Large intestine (tissue), 3 donors: ENCODE results near the gene AFAP1L2. TPM values are rescaled to one million over a fixed set of nuclear protein-coding genes. Genes with fewer than 3 reads are reported as not detected.

ENCODE experiments used
- DNase-seq, 2 donors: peaks; one replicate each; pipeline versions ENCODE4 v3.0.0 to v3.0.0-alpha.2; 2013
- H3K27ac ChIP-seq: one replicate; pipeline ENCODE4 v1.5.1; 2013; ENCODE audit warnings: low read length
- H3K27me3 ChIP-seq: 2 replicates; pipeline ENCODE4 v1.6.1; 2013; ENCODE audit warnings: low read length; ENCODE audit not compliant: control insufficient read depth, insufficient read depth
- H3K36me3 ChIP-seq: 2 replicates; pipeline ENCODE4 v1.6.1; 2013; ENCODE audit warnings: low read length; ENCODE audit not compliant: control insufficient read depth, insufficient read depth
- H3K4me1 ChIP-seq: one replicate; pipeline ENCODE4 v1.6.1; 2013; ENCODE audit warnings: low read length; ENCODE audit not compliant: control insufficient read depth, insufficient read depth
- H3K4me3 ChIP-seq: one replicate; pipeline ENCODE4 v1.5.1; 2013; ENCODE audit warnings: low read length
- H3K9me3 ChIP-seq: one replicate; pipeline ENCODE4 v1.6.1; 2013; ENCODE audit warnings: mild to moderate bottlenecking, low read depth, low read length, moderate library complexity; ENCODE audit not compliant: control insufficient read depth
- WGBS: methylation state at CpG from one replicate; pipeline ENCODE4 v1.1.5; 2013; ENCODE audit warnings: low lambda C conversion rate; ENCODE audit not compliant: insufficient coverage; 5-methylcytosine and 5-hydroxymethylcytosine counted together
- polyA plus RNA-seq: library from polyadenylated mRNA; unstranded; fragments of 120-200 nt; gene quantifications from one replicate; pipeline ENCODE4 v1.2.1, GENCODE V29; 2013

Gene AFAP1L2
- polyA plus RNA-seq, 1 donor, result 12.0 TPM

- Histone ChIP-seq H3K36me3 (no peaks in the 10 kb centered on the region), H3K27ac (no peak overlapping the region), H3K4me3 (no peak overlapping the region), H3K9me3 (no peaks in the 10 kb centered on the region), H3K4me1 (peaks cover 11% of the 10 kb centered on the region), H3K27me3 (peaks cover 5% of the 10 kb centered on the region)
- no peak for DNase-seq
- no CpG with 5 or more reads among the region's 16 CpGs for WGBS
Observed at GRCh38 chr10:114362826-114363355, 41.4 kb downstream of the AFAP1L2 start.

GRCh38 chr10:114359953-114360345 is 44.4 kb downstream of the AFAP1L2 start:
- WGBS, result 60% methylated on average over 1 of the region's 2 CpGs
- H3K27me3 ChIP-seq, result peaks cover 5% of the 10 kb centered on the region
- DNase-seq, result no peak
- no peaks in the 10 kb centered on the region for H3K36me3 ChIP-seq
- H3K4me3 ChIP-seq, result no peak overlapping the region
- no peaks in the 10 kb centered on the region for H3K9me3 ChIP-seq
- H3K27ac ChIP-seq, result no peak overlapping the region
- H3K4me1 ChIP-seq, result peaks cover 3% of the 10 kb centered on the region

DNA sequence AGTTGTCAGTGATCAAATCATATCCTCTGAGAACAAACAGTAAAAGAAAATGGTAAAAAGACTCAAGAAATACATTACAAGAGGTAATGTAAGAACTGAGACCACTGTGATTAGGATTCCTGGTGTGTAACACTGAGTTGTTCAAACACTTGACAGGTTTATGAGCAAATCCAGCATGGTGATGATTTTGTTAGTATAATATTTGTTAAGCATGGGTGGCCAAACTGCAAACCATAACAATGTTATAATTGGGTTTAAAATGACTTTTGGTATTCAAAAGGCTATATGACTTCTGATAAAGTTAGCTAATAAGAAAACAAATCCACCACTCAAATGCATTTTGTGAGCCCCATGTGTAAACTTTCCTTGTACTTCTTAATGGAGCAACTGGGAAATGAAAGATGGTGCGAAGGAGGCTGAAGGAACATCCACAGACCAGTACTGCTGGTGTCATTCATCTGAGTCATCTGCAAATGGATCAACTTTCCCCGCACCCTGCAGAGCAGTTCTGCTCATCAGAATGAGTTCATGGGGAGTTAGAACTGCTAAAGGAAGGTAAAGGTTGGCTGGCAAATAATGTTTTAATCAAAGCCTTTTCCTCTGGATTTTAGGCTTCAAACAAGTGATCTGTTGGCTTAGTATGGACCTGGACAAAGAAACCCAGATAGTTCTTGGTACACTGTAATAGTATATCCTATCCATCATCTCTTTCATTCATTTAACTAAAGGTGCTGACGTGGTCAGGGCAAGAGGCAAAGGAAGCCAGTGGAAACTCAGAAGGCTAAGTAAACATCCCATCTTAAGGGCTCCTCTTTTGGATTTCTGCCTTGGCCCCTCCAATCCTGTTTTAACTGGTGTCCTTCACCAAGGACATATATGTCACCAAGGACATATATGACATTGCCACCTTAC is 45.0 kb downstream of the AFAP1L2 start:
- Histone ChIP-seq H3K27me3 (peaks cover 5% of the 10 kb centered on the region), H3K27ac (no peak overlapping the region), H3K4me1 (peaks cover 3% of the 10 kb centered on the region), H3K36me3 (no peaks in the 10 kb centered on the region), H3K9me3 (no peaks in the 10 kb centered on the region), H3K4me3 (no peak overlapping the region)
- 80% methylated on average over 1 of the region's 3 CpGs for WGBS
- no peak for DNase-seq

DNA sequence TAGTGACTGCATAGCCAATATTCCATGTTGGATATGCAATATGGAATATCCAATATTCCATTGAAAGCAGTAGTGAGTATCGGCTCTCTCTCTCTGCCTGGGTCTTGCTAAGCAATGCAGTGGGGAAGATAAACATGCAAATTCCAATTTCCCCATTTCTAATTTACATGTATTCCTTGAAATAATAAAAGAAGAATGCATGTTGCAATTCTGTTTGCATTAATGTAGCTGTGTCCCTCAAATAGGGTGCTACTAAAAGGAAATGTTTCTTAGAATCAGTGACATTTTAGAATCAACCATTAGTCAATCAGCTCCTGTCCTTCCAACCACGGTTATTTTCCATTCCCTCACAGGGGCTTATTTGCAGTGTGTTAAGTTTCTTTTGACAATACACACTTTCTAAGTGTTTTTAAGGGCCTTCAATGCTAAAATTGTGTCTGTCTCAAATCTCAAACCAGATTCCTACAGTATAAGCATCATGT is 46.7 kb downstream of the AFAP1L2 start:
- H3K36me3 ChIP-seq, result no peaks in the 10 kb centered on the region
- DNase-seq, result no peak
- H3K9me3 ChIP-seq, result no peaks in the 10 kb centered on the region
- H3K27ac ChIP-seq, result peak overlapping the region; percentile 34
- H3K4me3 ChIP-seq, result no peak overlapping the region
- peaks cover 5% of the 10 kb centered on the region for H3K27me3 ChIP-seq
- H3K4me1 ChIP-seq, result peaks cover 3% of the 10 kb centered on the region
- WGBS, result 100% methylated on average over 1 of the region's 2 CpGs

DNA sequence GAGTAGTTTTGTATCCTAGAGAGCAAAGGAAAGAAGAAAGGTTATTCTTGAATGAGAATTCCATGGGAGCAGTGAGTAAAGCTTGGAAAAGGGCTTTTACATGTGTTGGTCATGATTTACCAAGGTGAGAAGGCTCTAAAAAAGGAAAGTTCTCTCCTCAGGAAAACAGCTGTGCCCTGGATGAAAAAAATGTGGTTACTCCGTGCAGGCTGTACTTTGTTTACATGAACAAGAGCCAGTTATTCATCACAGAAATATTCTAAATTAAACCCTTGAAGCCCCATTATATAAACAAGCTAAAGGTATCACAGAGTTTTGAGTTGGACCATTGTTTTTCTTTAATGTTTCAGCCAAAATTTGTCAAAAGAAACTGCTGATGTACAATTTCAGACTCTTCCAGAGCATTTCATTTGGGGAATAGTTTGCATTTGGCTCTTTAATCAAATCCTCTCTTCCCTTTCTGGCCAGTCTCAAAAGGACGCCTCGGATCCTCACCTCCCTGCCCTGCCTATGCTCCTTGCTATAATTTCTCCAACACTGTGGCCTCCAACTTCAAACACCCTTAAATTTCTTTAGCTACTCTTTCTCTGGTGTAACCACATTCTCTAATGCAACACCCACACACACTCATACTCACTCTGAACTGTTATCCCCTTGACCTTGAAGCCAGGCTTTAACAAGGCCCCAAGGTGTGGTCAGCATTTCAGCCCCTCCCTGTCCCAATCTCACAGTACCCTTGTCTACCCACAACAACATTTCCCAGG is 47.4 kb downstream of the AFAP1L2 start:
- no peak for DNase-seq
- Histone ChIP-seq H3K4me3 (no peak overlapping the region), H3K27ac (peak overlapping the region; percentile 34), H3K4me1 (peaks cover 3% of the 10 kb centered on the region), H3K9me3 (no peaks in the 10 kb centered on the region), H3K27me3 (peaks cover 5% of the 10 kb centered on the region), H3K36me3 (no peaks in the 10 kb centered on the region)
- WGBS, result 36% methylated on average over 2 of the region's 3 CpGs

- 88% methylated on average over 4 of the region's 4 CpGs for WGBS
- Histone ChIP-seq H3K4me3 (no peak overlapping the region), H3K9me3 (no peaks in the 10 kb centered on the region), H3K27me3 (peaks cover 2% of the 10 kb centered on the region), H3K36me3 (no peaks in the 10 kb centered on the region), H3K27ac (no peak overlapping the region), H3K4me1 (peaks cover 3% of the 10 kb centered on the region)
- no peak for DNase-seq
Observed at GRCh38 chr10:114356126-114356525, 48.2 kb downstream of the AFAP1L2 start.

GRCh38 chr10:114353383-114353782 is 50.9 kb downstream of the AFAP1L2 start:
- Histone ChIP-seq H3K4me1 (peaks cover 3% of the 10 kb centered on the region), H3K27me3 (no peaks in the 10 kb centered on the region), H3K27ac (no peak overlapping the region), H3K4me3 (no peak overlapping the region), H3K9me3 (no peaks in the 10 kb centered on the region), H3K36me3 (no peaks in the 10 kb centered on the region)
- no peak for DNase-seq
- no CpG with 5 or more reads among the region's 2 CpGs for WGBS

GRCh38 chr10:114352653-114353298 is 51.5 kb downstream of the AFAP1L2 start:
- no peak overlapping the region for H3K4me3 ChIP-seq
- H3K36me3 ChIP-seq, result no peaks in the 10 kb centered on the region
- peaks cover 3% of the 10 kb centered on the region for H3K4me1 ChIP-seq
- no peaks in the 10 kb centered on the region for H3K9me3 ChIP-seq
- H3K27me3 ChIP-seq, result no peaks in the 10 kb centered on the region
- no peak for DNase-seq
- no peak overlapping the region for H3K27ac ChIP-seq
- whole genome bisulfite sequencing, result no CpG with 5 or more reads among the region's 9 CpGs

GRCh38 chr10:114350751-114351150 is 53.6 kb downstream of the AFAP1L2 start:
- DNase-seq, result no peak
- no CpG with 5 or more reads among the region's 11 CpGs for WGBS
- Histone ChIP-seq H3K9me3 (no peaks in the 10 kb centered on the region), H3K4me1 (no peaks in the 10 kb centered on the region), H3K27me3 (no peaks in the 10 kb centered on the region), H3K27ac (peak overlapping the region; percentile 64), H3K4me3 (no peak overlapping the region), H3K36me3 (no peaks in the 10 kb centered on the region)
